ENCODE results near the gene STRIP2. TPM values are rescaled to one million over a fixed set of nuclear protein-coding genes. Genes with fewer than 3 reads are reported as not detected.

STRIP2 gene
- total RNA-seq, 1 donor from 2014 or later: 0.73 TPM

GRCh38 chr7:129513546-129513945, 79.3 kb downstream of the STRIP2 start:
- TF ChIP-seq CTCF (IDR thresholded peaks at IDR 0.05): no peak
- Mint-ChIP-seq H3K36me3 (ENCODE audit: unreplicated experiment) (no peaks in the 10 kb centered on the region), H3K4me1 (ENCODE audit: unreplicated experiment) (no peaks in the 10 kb centered on the region), H3K9me3 (ENCODE audit: unreplicated experiment) (no peaks in the 10 kb centered on the region), H3K4me3 (ENCODE audit: unreplicated experiment) (no peak overlapping the region), H3K27ac (ENCODE audit: unreplicated experiment) (no peak overlapping the region), H3K27me3 (ENCODE audit: unreplicated experiment) (peaks cover 33% of the 10 kb centered on the region)
- DNase-seq (ENCODE audit: extremely low spot score, unreplicated experiment): no peak

GRCh38 chr7:129514683-129515082, 80.5 kb downstream of the STRIP2 start:
- DNase-seq (ENCODE audit: extremely low spot score, unreplicated experiment): no peak
- Mint-ChIP-seq H3K4me3 (ENCODE audit: unreplicated experiment) (no peak overlapping the region), H3K36me3 (ENCODE audit: unreplicated experiment) (no peaks in the 10 kb centered on the region), H3K27me3 (ENCODE audit: unreplicated experiment) (peaks cover 33% of the 10 kb centered on the region), H3K27ac (ENCODE audit: unreplicated experiment) (no peak overlapping the region), H3K4me1 (ENCODE audit: unreplicated experiment) (no peaks in the 10 kb centered on the region), H3K9me3 (ENCODE audit: unreplicated experiment) (no peaks in the 10 kb centered on the region)
- no peak for TF ChIP-seq CTCF (IDR thresholded peaks at IDR 0.05)

GRCh38 chr7:129515381-129515780, 81.1 kb downstream of the STRIP2 start:
- Mint-ChIP-seq H3K36me3 (ENCODE audit: unreplicated experiment) (no peaks in the 10 kb centered on the region), H3K4me3 (ENCODE audit: unreplicated experiment) (no peak overlapping the region), H3K9me3 (ENCODE audit: unreplicated experiment) (no peaks in the 10 kb centered on the region), H3K4me1 (ENCODE audit: unreplicated experiment) (no peaks in the 10 kb centered on the region), H3K27me3 (ENCODE audit: unreplicated experiment) (peaks cover 38% of the 10 kb centered on the region), H3K27ac (ENCODE audit: unreplicated experiment) (no peak overlapping the region)
- no peak for DNase-seq (ENCODE audit: extremely low spot score, unreplicated experiment)
- no peak for TF ChIP-seq CTCF (IDR thresholded peaks at IDR 0.05)

GRCh38 chr7:129517931-129518330, 83.7 kb downstream of the STRIP2 start:
- H3K27ac Mint-ChIP-seq (ENCODE audit: unreplicated experiment): no peak overlapping the region
- TF ChIP-seq CTCF (IDR thresholded peaks at IDR 0.05): no peak
- H3K36me3 Mint-ChIP-seq (ENCODE audit: unreplicated experiment): no peaks in the 10 kb centered on the region
- H3K27me3 Mint-ChIP-seq (ENCODE audit: unreplicated experiment): peaks cover 45% of the 10 kb centered on the region
- H3K9me3 Mint-ChIP-seq (ENCODE audit: unreplicated experiment): no peaks in the 10 kb centered on the region
- no peaks in the 10 kb centered on the region for H3K4me1 Mint-ChIP-seq (ENCODE audit: unreplicated experiment)
- H3K4me3 Mint-ChIP-seq (ENCODE audit: unreplicated experiment): no peak overlapping the region
- no peak for DNase-seq (ENCODE audit: extremely low spot score, unreplicated experiment)

- no peak for DNase-seq (ENCODE audit: extremely low spot score, unreplicated experiment)
- Mint-ChIP-seq H3K4me3 (ENCODE audit: unreplicated experiment) (no peak overlapping the region), H3K27ac (ENCODE audit: unreplicated experiment) (no peak overlapping the region), H3K27me3 (ENCODE audit: unreplicated experiment) (peaks cover 36% of the 10 kb centered on the region), H3K4me1 (ENCODE audit: unreplicated experiment) (peaks cover 3% of the 10 kb centered on the region), H3K9me3 (ENCODE audit: unreplicated experiment) (no peaks in the 10 kb centered on the region), H3K36me3 (ENCODE audit: unreplicated experiment) (no peaks in the 10 kb centered on the region)
- no peak for TF ChIP-seq CTCF (IDR thresholded peaks at IDR 0.05)
Measured at GRCh38 chr7:129519464-129519863, 85.2 kb downstream of the STRIP2 start.

Data from osteocyte (in vitro differentiated cells).